GM21717 (cell line): ENCODE results near the gene ZNF628.

Experiments used
- ATAC-seq: cut with Tn5 transposase; IDR thresholded peaks from one replicate; pipeline ENCODE4 v1.9.1; 2021; ENCODE audit warnings: mild to moderate bottlenecking, moderate library complexity; ENCODE audit not compliant: unreplicated experiment

ZNF628 gene

GRCh38 chr19:55483706-55484592 is 7.5 kb downstream of the ZNF628 start:
- no peak for ATAC-seq

DNA sequence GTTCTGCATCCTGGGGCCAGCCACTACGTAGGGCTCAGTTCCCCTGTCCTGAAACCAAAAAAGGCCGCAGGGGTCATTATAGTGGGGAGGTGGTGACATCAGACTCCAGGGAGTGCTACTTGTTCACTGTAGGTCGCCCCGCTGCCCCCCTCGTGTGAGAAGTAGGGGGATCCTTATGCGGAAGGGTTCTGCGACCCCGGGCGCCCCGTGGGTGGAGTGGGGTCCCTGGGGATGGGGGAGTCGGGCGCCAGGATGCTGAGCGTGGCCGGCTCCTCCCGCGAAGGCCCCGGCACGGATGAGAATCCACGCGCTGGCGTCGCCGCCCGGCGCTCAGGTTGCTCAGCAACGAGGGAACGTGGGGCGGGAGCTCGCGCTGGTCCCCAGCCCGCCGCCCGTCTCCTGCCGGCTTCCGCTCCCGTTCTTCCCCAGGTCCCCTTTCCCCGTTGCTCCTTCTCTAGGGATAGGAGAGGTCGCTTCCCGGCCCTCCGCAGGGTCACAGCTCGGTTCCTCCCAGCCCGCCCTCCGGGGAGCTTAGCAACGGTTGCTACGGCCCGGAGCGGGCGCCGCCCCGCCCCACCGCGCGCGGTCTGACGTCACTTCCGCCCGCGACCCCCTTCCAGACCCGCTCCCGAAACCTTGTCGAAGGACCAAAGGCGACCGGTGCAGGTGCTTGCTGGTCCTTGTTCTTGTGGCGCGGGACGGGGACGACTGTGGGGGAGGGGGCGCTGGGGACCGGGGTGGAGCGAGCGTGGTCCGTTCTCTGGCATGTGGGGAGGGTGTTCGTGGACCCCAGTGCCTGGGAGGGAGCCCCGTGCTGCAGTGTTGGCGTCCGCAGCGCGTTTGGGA is 8.4 kb downstream of the ZNF628 start, which contains the start of gene NAT14:
TSS of gene NAT14 (plus strand) at position 596 of the 846 bp plus-strand sequence. CDS start 521 bp downstream, outside the sequence.
- no peak for ATAC-seq

DNA sequence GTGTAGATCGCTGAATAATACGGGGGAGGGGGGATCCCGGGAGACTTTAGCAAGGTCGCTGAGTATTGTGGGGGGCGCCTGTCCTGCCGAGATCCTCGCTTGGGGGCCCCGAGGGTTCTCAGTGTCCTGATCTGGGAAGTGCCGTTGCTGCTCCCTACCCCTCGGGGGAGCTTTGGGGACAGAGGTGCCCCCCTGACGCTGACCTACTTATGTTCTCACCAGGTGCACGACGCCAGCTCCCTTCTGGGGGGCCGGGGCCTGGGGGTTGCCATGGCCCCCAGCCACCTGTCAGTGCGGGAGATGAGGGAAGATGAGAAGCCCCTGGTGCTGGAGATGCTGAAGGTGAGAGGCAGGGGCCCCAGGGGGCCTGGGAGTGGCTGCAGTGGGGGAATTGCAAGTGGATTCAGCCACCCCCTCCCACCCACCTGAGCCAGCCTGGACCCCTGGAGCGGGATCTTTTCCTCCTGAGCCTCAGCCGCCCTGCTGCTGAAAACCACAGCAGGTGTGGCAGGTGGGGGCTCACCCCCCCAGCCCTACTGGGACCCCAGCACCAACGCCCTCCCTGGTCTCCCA is 9.1 kb downstream of the ZNF628 start:
- no peak for ATAC-seq

DNA sequence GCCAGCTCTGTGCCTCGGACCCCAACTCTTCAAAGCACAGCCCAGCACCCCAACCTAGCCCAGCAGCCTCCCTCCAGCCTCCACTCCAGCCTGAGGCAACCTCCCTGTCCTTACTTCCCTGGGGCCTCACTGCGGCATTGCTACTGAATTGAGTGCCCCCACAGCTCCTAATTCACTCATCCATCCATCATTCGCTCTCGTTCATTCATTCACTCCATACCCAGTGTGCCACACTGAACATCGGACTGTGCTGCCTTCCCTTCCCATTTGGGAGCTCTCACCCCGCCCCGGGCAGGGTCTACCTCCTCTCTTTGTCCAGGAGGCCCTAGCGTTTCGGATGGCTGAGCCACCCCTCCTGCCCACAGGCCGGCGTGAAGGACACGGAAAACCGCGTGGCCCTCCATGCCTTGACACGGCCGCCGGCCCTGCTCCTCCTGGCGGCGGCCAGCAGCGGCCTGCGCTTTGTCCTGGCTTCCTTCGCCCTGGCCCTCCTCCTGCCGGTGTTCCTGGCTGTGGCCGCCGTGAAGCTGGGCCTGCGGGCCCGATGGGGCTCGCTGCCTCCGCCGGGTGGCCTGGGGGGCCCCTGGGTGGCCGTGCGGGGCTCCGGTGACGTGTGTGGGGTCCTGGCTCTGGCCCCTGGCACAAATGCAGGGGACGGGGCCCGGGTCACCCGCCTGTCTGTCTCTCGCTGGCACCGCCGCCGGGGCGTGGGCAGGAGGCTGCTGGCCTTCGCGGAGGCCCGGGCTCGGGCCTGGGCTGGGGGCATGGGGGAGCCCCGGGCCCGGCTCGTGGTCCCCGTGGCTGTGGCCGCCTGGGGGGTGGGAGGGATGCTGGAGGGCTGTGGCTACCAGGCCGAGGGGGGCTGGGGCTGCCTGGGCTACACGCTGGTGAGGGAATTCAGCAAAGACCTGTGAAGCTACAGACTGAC is 9.9 kb downstream of the ZNF628 start:
- ATAC-seq: no peak

- ATAC-seq: no peak
Measured at GRCh38 chr19:55486971-55487923, 10.8 kb downstream of the ZNF628 start.

- no peak for ATAC-seq
Measured at GRCh38 chr19:55487924-55488687, 11.7 kb downstream of the ZNF628 start, which contains the start of gene SSC5D. Gene SSC5D (plus strand): TSS chr19:55488436. CDS start chr19:55488590, 154 bp downstream.

GRCh38 chr19:55488986-55489710 is 12.7 kb downstream of the ZNF628 start:
- no peak for ATAC-seq

- ATAC-seq: no peak
Measured at GRCh38 chr19:55489711-55490477, 13.5 kb downstream of the ZNF628 start.

GRCh38 chr19:55490478-55491432 is 14.3 kb downstream of the ZNF628 start:
- ATAC-seq: no peak

GRCh38 chr19:55491546-55492360 is 15.3 kb downstream of the ZNF628 start:
- no peak for ATAC-seq

DNA sequence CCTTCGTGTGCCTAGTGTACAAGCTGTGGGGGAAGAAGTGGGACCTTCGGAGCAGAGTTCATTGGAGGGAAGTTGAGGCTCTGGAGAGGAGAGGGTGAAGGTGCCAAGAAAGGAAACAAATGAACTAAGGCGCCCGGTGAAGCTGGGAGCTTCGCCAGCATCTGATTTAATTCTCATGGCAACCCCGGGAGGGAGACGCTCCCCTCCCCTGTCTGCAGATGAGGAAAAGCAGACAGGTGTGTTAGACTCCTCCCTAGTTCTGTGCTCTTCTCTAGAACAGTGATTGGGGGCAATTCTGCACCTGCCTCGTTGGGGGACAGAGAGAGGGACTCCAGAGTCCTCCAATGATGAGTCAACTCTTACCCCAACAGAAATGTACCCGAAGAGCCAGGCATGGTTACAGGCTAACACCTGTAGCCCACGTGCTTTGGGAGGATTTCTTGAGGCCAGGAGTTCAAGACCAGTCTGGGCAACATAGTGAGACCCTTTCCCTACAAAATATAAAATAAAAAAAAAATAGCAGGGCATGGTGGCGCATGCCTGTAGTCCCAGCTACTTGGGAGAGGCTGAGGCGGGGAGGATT is 16.0 kb downstream of the ZNF628 start:
- no peak for ATAC-seq

- no peak for ATAC-seq
Measured at GRCh38 chr19:55493052-55493644, 16.7 kb downstream of the ZNF628 start.

DNA sequence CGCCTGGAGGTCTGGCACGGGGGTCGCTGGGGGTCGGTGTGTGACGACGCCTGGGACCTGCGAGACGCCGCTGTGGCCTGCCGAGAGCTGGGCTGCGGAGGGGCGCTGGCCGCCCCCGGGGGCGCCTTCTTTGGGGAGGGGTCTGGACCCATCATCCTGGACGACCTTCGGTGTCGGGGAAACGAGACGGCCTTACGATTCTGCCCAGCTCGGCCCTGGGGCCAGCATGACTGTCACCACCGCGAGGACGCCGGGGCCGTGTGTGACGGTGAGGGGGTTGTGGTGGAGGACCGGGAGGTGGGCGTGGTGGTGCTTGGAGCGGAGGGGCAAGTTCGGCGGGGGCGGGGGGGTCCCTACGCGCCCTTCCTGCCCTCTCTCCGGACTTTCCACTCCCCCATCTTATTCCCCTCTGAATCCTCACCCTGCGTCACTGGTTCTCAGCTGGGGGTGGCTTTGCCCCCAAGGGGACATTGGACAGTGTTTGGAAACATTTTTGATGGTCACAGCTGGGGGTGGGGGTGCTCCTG is 17.3 kb downstream of the ZNF628 start:
- no peak for ATAC-seq
